ENCODE data around the gene GNG4.
"Not testable (repeated sequence)": the region's sequence is repeated elsewhere in the genome, so short reads cannot be mapped to it uniquely, and the experiment has no call there.

The GNG4 gene

GRCh38 chr1:235628316-235629005 is 21.1 kb downstream of the GNG4 start:
- CTCF ChIA-PET: no interaction called here
- TF ChIP-seq FOXA1 (IDR thresholded peaks at IDR 0.05) (no peak), LEF1 (IDR thresholded peaks at IDR 0.05; ENCODE audit: borderline replicate concordance) (no peak), ZNF384 (IDR thresholded peaks at IDR 0.05) (peak; percentile 26; the same call in 1 of the 2 replicates), FOXK2 (IDR thresholded peaks at IDR 0.05) (no peak), ARNT (IDR thresholded peaks at IDR 0.05) (no peak)
- POLR2A ChIA-PET: no interaction called here
- no peak for DNase-seq (ENCODE audit: extremely low spot score)

- no peak for TF ChIP-seq FOXK2 (IDR thresholded peaks at IDR 0.05)
- TF ChIP-seq FOXM1 (IDR thresholded peaks at IDR 0.05; ENCODE audit: borderline replicate concordance): no peak
- TF ChIP-seq FOXA1 (IDR thresholded peaks at IDR 0.05): no peak
- TF ChIP-seq HDGF (IDR thresholded peaks at IDR 0.05; ENCODE audit: borderline replicate concordance): no peak
- TF ChIP-seq PKNOX1 (IDR thresholded peaks at IDR 0.05): no peak
- TF ChIP-seq SUZ12 (IDR thresholded peaks at IDR 0.05): no peak
- TF ChIP-seq TARDBP (IDR thresholded peaks at IDR 0.05): no peak
- TF ChIP-seq LEF1 (IDR thresholded peaks at IDR 0.05; ENCODE audit: borderline replicate concordance): no peak
- TF ChIP-seq ARNT (IDR thresholded peaks at IDR 0.05): no peak
- TF ChIP-seq L3MBTL2 (conservative IDR thresholded peaks at IDR 0.05): no peak
- TF ChIP-seq BHLHE40 (IDR thresholded peaks at IDR 0.05; ENCODE audit: borderline replicate concordance): no peak
- no peak for DNase-seq (ENCODE audit: extremely low spot score)
- CTCF ChIA-PET: no interaction called here
- POLR2A ChIA-PET: no interaction called here
These were observed 23.8 kb downstream of the GNG4 start for GRCh38 chr1:235625831-235626230.

GRCh38 chr1:235625340-235625739 is 24.2 kb downstream of the GNG4 start:
- no peak for DNase-seq (ENCODE audit: extremely low spot score)
- CTCF ChIA-PET: no interaction called here
- TF ChIP-seq ZNF384 (IDR thresholded peaks at IDR 0.05) (no peak), L3MBTL2 (conservative IDR thresholded peaks at IDR 0.05) (no peak), FOXM1 (IDR thresholded peaks at IDR 0.05; ENCODE audit: borderline replicate concordance) (no peak), PKNOX1 (IDR thresholded peaks at IDR 0.05) (no peak), TARDBP (IDR thresholded peaks at IDR 0.05) (no peak), FOXA1 (IDR thresholded peaks at IDR 0.05) (no peak), LEF1 (IDR thresholded peaks at IDR 0.05; ENCODE audit: borderline replicate concordance) (no peak), SUZ12 (IDR thresholded peaks at IDR 0.05) (no peak)
- POLR2A ChIA-PET: no interaction called here

- CTCF ChIA-PET: no interaction called here
- no peak for TF ChIP-seq PKNOX1 (IDR thresholded peaks at IDR 0.05)
- no peak for TF ChIP-seq ZNF384 (IDR thresholded peaks at IDR 0.05)
- TF ChIP-seq SUZ12 (IDR thresholded peaks at IDR 0.05): no peak
- TF ChIP-seq FOXM1 (IDR thresholded peaks at IDR 0.05; ENCODE audit: borderline replicate concordance): no peak
- POLR2A ChIA-PET: no interaction called here
- DNase-seq (ENCODE audit: extremely low spot score): no peak
These were observed 24.8 kb downstream of the GNG4 start for GRCh38 chr1:235624721-235625333.

- TF ChIP-seq SP1 (IDR thresholded peaks at IDR 0.05) (no peak), FOXM1 (IDR thresholded peaks at IDR 0.05; ENCODE audit: borderline replicate concordance) (no peak), ARNT (IDR thresholded peaks at IDR 0.05) (no peak), NFRKB (IDR thresholded peaks at IDR 0.05) (no peak)
- ChIA-PET CTCF (interaction anchor here (0.7 kb wide), 1 partner anchor 116 kb away, joined by 3 read pairs; no protein-coding TSS in a partner anchor), POLR2A (no interaction called here)
- no peak for DNase-seq (ENCODE audit: extremely low spot score)
These were observed 26.4 kb downstream of the GNG4 start for GRCh38 chr1:235622936-235623779.

GRCh38 chr1:235619149-235619548 is 30.4 kb downstream of the GNG4 start:
- POLR2A ChIA-PET; DNase-seq (ENCODE audit: extremely low spot score): not testable (repeated sequence)
- CTCF ChIA-PET: interaction anchor here (2.8 kb wide), 1 partner anchor 19 kb away, joined by 11 read pairs; no protein-coding TSS in a partner anchor

- POLR2A ChIA-PET: no interaction called here
- CTCF ChIA-PET: interaction anchor here (2.8 kb wide), 1 partner anchor 18 kb away, joined by 11 read pairs; no protein-coding TSS in a partner anchor
- no peak for DNase-seq (ENCODE audit: extremely low spot score)
- TF ChIP-seq NFRKB (IDR thresholded peaks at IDR 0.05) (no peak), L3MBTL2 (conservative IDR thresholded peaks at IDR 0.05) (no peak), SUZ12 (IDR thresholded peaks at IDR 0.05) (no peak), FOXA1 (IDR thresholded peaks at IDR 0.05) (no peak), CTBP1 (IDR thresholded peaks at IDR 0.05; ENCODE audit: borderline replicate concordance) (no peak), HDGF (IDR thresholded peaks at IDR 0.05; ENCODE audit: borderline replicate concordance) (no peak), FOXK2 (IDR thresholded peaks at IDR 0.05) (no peak), FOXM1 (IDR thresholded peaks at IDR 0.05; ENCODE audit: borderline replicate concordance) (no peak), ZNF384 (IDR thresholded peaks at IDR 0.05) (no peak), LEF1 (IDR thresholded peaks at IDR 0.05; ENCODE audit: borderline replicate concordance) (no peak), ARNT (IDR thresholded peaks at IDR 0.05) (no peak), BHLHE40 (IDR thresholded peaks at IDR 0.05; ENCODE audit: borderline replicate concordance) (no peak), ELF4 (IDR thresholded peaks at IDR 0.05) (no peak), PKNOX1 (IDR thresholded peaks at IDR 0.05) (no peak), SP1 (IDR thresholded peaks at IDR 0.05) (no peak), TARDBP (IDR thresholded peaks at IDR 0.05) (no peak)
These were observed 31.8 kb downstream of the GNG4 start for GRCh38 chr1:235617808-235618207.
